DMS153 treated with DMSO at 0.1 percent for 48 hours (cell line): Measurements from ENCODE around the gene RAB18.
"Not testable (repeated sequence)": the region's sequence is repeated elsewhere in the genome, so short reads cannot be mapped to it uniquely, and the experiment has no call there.

ENCODE experiments used
- DNase-seq: peaks from one replicate; lab custom pipeline; 2025; ENCODE audit not compliant: unreplicated experiment; lab: John Stamatoyannopoulos, UW

RAB18 gene

DNA sequence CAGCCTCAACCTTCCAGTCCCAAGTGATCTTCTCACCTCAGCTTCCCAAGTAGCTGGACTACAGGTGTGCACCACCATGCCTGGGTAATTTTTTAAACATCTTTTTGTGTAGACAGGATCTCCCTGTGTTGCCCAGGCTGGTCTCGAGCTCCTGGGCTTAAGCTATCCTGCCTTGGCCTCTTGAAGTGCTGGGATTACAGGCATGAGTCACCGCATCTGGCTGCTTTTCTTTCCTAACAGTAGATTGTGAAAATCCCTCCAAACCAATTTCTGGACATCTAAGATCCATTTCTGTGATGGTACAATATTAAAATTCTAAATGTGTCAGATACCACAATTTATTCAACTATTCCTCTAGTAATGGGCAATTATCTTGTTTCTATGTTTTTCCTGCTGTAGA, 38.7 kb downstream of the RAB18 start:
- no peak for DNase-seq

GRCh38 chr10:27547047-27547446, 42.9 kb downstream of the RAB18 start:
- DNase-seq, result no peak

DNA sequence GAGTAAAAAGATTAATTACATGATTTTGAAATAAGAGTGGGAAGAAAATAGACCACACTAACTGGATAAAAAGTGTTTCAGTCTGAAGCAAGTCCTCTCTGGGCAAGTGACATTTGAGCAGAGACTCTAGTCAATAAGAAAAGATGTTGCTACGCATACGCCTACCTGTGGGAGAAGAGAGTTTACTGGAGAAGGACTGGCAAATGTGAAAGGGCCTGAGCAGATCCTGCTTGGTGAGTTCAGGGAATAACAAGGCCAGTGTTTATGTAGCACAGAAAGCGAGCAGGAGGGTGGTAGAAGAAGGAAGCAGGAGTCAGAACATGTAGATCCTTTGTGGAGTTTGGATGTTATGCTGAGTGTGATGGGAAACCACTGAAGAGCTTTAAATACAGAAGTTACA, 43.4 kb downstream of the RAB18 start:
- no peak for DNase-seq

DNA sequence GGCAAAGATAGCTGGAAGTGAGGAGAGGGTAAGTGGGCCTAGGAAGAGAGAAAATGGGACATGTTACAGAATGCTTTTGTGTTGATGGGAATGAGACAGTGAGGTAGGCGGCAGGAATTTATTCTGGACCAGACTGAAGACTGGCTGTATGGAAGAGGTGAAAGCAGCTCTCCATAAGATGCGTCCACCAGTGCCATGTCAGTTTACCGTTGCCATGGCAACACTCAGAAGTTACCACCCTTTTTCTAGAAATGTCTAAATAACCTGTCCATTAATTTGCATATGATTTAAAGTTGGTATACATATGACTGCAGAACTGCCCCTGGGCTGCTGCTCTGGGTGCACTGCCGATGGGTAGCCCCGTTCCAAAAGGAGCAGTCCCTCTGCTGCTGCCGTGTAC, 46.7 kb downstream of the RAB18 start:
- no peak for DNase-seq

GRCh38 chr10:27558612-27559020, 54.5 kb downstream of the RAB18 start:
- no peak for DNase-seq

DNA sequence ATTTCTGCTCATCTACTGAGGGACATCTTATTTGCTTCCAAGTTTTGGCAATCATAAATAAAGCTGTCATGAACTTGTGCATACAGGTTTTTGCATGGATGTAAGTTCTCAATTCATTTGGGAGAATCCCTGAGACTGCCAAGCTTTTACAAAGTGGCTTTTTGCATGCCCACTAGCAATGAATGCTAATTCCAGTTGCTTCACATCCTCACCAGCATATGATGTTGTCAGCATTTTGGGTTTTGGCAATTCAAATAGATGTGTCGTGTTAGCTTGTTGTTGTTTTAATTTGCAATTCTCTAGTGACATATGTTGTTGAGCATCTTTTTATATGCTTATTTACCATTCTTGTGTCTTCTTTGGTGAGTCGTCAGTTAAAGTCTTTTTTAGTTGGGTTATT, 57.2 kb downstream of the RAB18 start:
- DNase-seq, result no peak

DNA sequence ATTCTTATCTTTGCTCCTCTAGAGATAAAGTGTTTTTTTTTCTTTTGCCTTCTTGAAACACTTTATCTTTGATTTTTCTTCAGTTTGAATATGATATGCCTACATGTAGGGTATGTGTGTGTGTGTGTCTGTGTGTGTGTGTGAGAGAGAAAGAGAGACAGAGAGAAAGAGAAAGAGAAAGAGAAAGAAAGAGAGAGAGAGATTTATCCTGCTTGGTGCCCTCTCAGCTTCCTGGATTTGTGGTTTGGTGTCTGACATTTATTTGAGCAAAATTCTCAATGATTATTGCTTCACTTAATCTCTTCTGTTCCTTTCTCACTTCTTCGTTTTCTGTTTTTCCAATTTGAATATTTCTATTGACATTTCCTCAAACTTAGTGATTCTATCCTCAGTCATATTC, 60.3 kb downstream of the RAB18 start:
- DNase-seq, result no peak

DNA sequence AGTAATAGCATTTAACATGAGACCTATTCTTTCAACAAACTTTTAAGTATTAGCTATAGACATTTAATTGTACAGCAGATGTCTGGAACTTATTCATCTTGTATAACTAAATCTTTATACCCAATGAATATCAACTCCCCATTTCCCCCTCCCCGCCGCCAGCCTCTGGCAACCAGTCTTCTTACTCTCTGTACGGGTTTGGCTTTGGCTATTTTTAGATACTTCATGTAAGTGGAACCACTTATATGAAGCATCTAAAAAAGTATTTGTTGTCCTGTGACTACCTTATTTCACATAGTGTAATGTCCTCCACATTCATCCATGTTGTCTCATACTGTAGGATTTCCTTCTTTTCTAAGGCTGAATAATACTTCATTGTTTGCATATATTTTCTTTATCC, 60.8 kb downstream of the RAB18 start:
- no peak for DNase-seq

- no peak for DNase-seq
Measured at GRCh38 chr10:27568196-27569175, 64.4 kb downstream of the RAB18 start.

GRCh38 chr10:27569946-27570345, 65.8 kb downstream of the RAB18 start:
- DNase-seq, result no peak

GRCh38 chr10:27577038-27577437, 72.9 kb downstream of the RAB18 start:
- not testable (repeated sequence) for DNase-seq

- no peak for DNase-seq
Measured at GRCh38 chr10:27578316-27578715, 74.2 kb downstream of the RAB18 start.

- DNase-seq, result no peak
Measured at GRCh38 chr10:27581225-27581624, 77.1 kb downstream of the RAB18 start.

DNA sequence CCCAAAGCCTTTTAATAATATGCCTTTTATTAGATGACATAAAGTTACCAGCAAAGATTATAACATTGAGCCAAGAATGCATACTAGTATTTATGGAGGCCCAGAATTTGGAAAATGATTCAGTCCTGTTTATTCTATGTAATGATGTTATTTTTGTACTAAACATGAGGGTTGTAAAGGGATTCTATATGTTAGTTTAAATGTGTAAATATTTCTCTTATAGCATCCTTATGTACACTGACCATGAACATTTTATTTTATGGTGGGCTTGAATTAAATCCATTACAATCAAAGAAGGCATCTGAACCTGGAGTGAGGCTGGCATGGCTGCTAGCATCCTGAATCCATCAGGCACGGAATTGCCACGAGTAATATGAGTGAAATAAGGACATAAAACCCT, 80.2 kb downstream of the RAB18 start:
- DNase-seq, result no peak
